Endometrial microvascular endothelial cells (primary cell): ENCODE data around the gene GPANK1. TPM values are rescaled to one million over a fixed set of nuclear protein-coding genes. Genes with fewer than 3 reads are reported as not detected.

Experiments
- in situ Hi-C: cut with HindIII; loops from 2 replicates; pipeline ENCODE4 v1.10.0; 2017; ENCODE audit warnings: low sequenced_read_pairs, low pct_unique_long_range_greater_than_20kb; ENCODE audit errors: inconsistent ontology term
- total RNA-seq: library from RNA; depleted of rRNA; stranded (reverse); fragments of >200 nt; gene quantifications from one replicate; pipeline ENCODE4 v1.2.3, GENCODE V29; 2015; ENCODE audit errors: inconsistent ontology term

GPANK1 gene
- total RNA-seq, 1 donor from 2014 or later = 15.2 TPM

- in situ Hi-C loops = no loop called here
Observed at GRCh38 chr6:31652925-31653724, 11.7 kb downstream of the GPANK1 start.

DNA sequence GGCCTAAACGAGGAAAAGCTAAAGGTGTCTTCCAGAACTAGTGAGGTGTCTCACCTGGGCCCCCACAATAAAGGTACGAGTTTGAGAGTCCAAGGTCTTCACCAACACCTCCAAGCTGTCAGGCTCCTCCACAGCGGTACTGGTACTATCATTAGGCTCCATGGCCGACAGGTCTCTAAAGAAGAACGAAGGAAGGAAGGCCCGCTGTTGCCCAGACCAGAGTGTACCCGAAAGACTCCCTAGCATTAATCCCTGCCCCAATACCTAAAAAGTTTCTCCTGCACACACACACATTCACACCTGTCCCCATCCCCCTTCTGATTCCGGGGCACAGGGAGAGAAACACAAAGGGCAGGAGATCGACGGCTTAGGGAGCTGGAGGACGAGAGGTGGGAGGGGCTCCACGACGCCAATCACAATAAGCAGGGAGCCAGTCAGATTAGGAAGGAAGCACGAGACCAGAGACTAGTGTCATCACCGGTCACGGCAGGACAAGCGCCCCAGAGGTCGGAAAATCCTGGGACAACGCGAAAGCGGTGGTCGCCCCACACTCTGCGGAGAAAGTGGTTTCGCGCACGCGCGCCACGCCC is 13.1 kb downstream of the GPANK1 start:
- in situ Hi-C loops = no loop called here

GRCh38 chr6:31645325-31645724 is 19.5 kb downstream of the GPANK1 start:
- in situ Hi-C loops = no loop called here

GRCh38 chr6:31643818-31644454 is 20.9 kb downstream of the GPANK1 start:
- in situ Hi-C loops = no loop called here

DNA sequence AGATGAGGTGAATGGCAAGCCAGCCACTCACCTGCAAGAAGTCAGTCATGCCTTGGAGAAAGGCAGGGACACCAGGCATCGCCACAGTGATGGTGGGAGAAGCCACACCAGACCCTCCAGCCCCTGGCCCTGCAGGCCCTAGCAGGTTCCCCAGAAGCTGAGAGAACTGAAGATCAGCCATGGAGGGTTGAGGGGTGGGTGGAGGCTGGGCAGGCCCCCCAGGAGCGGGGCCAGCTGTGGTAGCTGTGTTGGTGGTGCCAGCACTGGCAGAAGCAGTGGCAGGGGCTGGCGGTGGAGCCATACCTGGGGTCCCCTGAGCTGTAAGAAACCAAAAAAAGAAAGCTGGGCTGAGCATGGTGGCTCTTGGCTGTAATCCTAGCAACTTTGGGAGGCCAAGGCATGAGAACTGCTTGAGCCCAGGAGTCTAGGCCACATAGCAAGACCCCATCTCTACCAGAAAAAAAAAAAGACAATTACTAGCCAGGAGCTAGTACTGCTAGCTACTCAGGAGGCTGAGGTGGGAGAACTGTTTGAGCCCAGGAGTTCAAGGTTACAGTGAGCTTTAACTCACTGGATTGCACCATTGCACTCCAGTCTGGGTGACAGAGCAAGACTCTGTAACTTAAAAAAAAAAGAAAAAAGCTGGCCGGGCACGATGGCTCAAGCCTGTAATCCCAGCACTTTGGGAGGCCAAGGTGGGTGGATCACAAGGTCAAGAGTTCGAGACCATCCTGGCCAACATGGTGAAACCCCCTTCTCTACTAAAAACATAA is 21.8 kb downstream of the GPANK1 start:
- in situ Hi-C loops = no loop called here

DNA sequence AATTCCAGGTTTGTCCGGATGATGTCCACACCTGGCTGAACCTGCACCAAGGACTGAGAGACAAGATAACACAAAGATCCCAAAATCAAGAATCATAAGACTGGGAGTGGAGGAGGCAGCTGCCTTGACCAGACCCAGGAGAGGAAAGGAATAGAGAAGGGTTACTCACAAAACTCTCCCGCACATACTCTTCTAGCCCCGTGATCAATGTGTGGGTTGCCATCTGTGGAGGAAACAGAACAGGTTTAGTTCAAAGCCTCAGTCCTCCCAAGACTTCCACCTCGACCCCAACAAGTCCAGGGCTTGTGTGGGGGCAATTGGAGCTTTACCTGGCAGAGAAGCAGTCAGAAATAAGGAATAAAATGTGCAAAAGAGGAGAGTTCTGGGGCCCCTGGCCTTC is 23.4 kb downstream of the GPANK1 start:
- in situ Hi-C loops = no loop called here

- in situ Hi-C loops = no loop called here
Observed at GRCh38 chr6:31640612-31641011, 24.2 kb downstream of the GPANK1 start.

GRCh38 chr6:31639449-31639861 is 25.3 kb downstream of the GPANK1 start:
- in situ Hi-C loops = no loop called here

DNA sequence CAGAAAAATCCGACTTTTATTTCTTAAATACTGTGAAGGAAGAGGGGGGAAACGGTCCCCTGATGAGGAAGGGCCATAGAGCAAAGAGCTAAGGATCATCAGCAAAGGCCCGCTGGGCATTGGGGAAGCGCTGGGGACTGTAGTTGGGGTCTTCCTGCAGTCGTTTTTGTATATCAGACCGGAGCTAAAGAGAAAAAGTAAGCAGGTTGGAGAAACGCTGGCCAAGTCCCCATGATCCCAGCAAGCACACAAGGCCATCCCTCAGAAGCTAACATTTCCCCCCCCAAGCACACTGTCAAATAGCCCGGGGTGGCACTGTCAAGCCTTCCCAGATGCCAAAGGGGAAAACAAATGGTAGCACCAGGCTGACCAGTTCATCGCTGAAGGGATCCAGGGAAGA is 25.8 kb downstream of the GPANK1 start:
- in situ Hi-C loops = no loop called here

- in situ Hi-C loops = no loop called here
Observed at GRCh38 chr6:31636698-31637596, 27.9 kb downstream of the GPANK1 start.

GRCh38 chr6:31634969-31635575 is 29.7 kb downstream of the GPANK1 start:
- in situ Hi-C loops = no loop called here

DNA sequence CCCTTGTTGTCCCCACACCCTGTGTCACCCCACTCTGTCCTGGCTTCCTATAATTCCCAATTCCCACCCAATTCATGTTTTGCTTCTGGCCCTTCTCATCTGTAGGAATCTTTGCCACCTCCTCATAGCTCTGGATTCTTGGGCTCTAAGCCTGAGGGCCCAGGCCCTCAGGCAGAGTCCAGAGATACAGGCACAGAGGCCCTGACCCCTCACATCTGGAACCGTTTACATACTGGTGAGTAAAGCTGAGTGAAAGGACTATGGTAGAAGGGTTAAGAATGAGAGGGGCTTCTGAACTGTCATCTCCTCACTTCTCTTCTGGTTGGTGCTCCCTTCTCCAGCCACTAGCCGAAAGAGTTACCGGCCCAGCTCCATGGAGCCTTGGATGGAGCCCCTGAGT is 30.7 kb downstream of the GPANK1 start:
- in situ Hi-C loops = no loop called here

- in situ Hi-C loops = no loop called here
Observed at GRCh38 chr6:31633447-31633846, 31.4 kb downstream of the GPANK1 start.

DNA sequence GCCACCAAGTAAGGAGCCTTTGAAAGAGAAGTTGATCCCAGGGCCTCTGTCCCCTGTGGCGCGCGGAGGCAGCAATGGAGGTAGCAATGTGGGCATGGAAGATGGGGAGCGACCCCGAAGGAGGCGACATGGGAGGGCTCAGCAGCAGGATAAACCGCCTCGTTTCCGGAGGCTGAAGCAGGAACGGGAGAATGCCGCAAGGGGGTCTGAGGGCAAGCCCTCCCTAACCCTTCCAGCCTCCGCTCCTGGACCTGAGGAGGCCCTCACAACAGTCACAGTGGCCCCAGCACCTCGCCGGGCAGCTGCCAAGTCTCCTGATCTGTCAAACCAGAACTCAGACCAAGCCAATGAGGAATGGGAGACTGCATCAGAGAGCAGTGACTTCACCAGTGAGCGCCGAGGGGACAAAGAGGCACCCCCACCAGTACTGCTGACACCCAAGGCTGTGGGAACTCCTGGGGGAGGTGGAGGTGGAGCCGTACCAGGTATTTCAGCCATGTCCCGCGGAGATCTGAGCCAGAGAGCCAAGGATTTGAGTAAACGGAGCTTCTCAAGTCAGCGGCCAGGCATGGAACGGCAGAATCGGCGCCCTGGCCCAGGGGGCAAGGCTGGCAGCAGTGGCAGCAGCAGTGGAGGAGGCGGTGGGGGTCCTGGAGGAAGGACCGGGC is 32.4 kb downstream of the GPANK1 start:
- in situ Hi-C loops = no loop called here

DNA sequence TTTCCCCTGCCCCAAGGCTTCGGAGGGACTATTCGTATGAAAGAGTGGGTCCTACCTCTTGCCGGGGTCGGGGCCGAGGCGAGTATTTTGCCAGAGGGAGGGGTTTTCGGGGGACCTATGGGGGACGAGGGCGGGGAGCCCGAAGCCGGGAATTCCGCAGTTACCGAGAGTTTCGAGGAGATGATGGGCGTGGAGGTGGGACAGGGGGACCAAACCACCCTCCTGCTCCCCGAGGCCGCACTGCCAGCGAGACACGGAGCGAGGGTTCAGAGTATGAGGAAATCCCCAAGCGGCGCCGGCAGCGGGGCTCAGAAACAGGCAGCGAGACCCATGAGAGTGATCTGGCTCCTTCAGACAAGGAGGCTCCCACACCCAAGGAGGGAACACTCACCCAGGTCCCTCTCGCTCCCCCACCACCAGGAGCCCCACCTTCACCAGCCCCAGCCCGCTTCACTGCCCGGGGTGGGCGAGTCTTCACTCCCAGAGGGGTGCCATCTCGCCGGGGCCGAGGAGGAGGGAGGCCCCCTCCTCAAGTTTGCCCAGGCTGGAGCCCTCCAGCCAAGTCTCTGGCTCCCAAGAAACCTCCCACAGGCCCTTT is 33.0 kb downstream of the GPANK1 start:
- in situ Hi-C loops = no loop called here

DNA sequence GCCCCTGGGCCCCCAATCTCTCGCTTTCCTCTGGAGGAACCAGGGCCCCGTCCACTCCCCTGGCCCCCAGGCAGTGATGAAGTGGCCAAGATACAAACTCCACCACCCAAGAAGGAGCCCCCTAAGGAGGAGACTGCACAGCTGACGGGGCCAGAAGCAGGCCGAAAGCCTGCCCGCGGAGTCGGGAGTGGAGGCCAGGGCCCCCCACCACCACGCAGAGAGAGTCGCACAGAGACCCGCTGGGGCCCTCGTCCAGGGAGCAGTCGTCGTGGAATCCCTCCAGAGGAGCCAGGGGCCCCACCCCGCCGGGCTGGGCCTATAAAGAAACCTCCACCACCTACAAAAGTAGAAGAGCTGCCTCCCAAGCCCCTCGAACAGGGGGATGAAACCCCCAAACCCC is 33.6 kb downstream of the GPANK1 start:
- in situ Hi-C loops = no loop called here

DNA sequence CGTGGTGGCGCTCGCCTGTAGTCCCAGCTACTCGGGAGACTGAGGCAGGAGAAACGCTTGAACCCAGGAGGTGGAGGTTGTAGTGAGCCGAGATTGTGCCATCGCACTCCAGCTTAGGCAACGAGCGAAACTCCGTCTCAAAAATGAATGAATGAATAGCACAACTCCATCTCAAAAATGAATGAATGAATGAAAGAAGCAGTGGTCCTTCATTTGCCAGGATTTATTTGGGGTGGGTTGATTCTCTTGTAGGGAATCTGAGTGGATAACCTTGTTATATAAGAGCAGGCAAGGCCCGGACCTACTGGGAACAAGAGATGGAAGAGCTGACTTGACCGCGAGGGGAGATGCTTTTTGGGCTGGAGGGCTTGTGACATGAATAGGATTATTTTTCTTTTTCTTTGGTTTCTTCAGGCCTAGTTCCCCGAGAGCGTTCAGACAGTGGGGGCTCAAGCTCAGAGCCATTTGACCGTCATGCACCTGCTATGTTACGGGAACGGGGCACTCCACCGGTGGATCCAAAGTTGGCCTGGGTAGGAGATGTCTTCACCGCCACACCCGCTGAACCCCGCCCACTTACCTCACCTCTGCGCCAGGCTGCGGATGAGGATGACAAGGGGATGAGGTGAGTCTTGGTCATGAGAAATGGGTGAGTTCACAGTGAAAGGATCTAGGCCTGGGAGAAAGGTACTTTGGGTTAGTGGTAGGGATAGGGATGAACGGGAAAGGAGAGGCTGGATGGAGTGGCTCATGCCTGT is 34.4 kb downstream of the GPANK1 start:
- in situ Hi-C loops = no loop called here
